Suppressor macrophage treated with lipopolysaccharide for 4 hours (primary cell): ENCODE results near the gene SMARCD3.

Experiments
- DNase-seq: peaks from one replicate; pipeline ENCODE4 v3.0.0-alpha.2; 2020

The SMARCD3 gene

DNA sequence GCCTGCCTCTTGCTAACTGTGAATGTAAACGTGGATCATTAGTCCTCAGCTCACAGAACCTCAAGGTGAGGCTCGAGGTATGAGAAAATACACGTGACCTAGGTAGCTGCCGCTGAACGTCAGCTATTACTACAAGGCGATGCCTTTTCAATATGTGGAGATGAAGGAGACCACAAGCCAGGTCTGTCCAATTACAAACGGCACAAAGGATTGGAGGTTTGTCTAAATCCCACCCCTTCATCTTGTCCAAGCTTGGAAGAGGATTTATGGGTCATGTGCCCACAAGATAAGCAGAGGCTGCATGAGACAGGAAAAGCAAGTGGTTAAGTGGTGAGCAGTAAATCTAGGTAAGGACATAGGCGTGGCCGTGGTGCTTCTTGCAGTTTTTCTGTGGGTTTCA lies 41.6 kb downstream of the SMARCD3 start:
- DNase-seq = no peak

DNA sequence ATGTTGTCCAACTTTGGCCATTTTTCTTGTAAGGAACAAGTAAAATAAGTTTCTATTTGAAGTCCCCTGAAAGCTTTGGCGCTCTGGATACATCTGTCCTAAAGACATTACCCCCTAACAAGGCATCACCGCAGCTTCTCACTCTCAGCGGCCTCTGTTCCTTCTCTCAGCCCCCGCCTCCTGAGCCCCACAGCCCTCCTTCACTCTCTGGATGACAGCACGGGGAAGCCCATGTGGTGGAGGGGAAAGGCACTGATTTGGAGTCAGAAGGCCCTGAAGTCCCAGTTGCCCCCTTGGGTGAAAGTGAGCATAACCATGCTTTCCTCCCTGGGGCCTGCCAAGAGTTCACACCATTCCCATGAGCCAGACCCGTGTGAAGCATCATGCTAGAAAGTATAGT lies 42.8 kb downstream of the SMARCD3 start:
- no peak for DNase-seq

DNA sequence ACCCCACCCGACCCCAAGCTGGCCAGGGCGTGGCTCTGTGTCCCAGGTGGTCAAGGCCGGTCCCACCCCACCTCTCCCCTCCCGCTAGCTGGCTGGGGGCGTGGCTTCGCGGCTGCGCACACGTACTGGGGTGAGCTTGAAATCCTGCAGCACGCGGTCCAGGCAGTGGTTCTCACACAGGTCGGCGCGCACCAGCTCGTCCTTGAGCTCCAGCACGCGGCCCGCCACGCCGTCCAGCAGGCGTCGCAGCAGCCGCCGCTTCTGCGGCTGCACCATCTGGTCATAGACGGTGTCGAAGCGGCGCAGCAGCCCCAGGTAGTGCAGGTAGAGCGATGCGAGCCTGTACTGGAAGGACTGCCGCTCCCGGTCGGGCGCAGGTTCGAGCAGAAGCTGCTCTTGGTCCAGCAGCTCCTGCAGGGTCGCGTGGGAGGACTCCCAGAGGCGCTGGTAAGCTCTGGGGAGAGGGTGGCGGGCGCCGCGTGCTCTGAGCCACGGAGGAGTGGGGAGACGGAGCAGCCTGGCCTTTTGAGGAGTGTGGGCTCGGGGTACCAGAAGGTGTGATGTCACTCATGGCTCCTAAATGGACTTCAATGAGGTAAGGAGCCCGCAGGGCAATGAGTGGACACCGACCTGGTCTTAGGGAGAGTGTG lies 44.0 kb downstream of the SMARCD3 start:
- DNase-seq = no peak

DNA sequence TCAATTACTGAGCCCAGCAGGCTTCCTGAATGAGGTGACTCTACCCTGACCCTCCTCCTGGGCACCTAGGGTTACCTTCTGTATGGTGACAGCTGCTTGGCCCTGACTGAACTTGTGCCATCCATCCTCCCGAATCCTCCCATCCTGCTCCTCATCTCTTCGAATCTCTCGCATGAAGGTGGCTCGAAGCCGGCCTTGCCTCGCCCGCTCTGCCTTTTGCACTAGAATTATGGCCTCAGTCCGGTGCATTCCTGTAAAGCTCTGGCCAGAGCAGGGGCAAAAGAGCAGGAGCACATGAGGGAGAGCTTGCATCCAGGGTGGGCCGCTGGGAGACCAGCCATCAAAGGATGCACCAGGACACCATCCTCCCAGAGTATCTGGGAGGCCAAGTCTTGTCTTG lies 45.7 kb downstream of the SMARCD3 start:
- no peak for DNase-seq

DNA sequence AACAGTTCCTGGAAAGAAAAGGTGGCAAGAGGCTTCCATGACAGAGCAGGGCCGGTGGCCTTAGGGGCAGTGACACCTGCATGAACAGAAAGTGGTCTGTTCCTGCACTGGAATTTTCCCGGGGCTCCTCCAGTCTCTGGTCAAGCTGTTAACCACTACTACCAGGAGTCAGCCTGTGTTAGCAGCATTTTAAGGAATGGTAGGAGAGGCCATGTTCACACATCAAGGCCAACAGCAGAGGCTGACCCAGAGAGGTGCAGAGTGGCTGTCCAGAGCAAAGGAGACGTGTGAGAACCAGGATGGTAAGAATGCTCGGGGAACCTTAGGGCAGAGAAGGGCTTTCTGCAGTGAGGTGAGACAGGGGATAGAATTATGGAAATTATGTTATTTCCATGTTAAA lies 46.7 kb downstream of the SMARCD3 start:
- no peak for DNase-seq

DNA sequence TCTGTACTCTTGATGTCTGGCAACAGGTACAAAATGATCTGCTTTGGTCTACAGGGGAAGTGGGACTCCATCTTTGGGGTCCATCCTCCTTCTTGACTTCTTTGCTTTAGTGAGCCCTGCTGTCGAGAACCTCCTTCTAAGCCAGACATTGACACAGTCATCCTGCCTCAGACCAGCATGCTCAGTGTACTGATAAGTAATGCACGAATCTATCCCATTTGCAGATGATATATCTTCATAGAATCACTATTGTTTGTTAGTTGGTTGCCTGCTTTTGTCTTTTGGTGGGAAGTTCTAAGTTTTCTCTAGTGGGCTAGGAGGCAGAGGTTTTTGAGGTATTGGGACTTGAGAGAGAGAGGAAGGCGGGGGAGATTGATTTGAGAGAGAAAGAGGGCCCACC lies 47.1 kb downstream of the SMARCD3 start:
- DNase-seq = no peak

DNA sequence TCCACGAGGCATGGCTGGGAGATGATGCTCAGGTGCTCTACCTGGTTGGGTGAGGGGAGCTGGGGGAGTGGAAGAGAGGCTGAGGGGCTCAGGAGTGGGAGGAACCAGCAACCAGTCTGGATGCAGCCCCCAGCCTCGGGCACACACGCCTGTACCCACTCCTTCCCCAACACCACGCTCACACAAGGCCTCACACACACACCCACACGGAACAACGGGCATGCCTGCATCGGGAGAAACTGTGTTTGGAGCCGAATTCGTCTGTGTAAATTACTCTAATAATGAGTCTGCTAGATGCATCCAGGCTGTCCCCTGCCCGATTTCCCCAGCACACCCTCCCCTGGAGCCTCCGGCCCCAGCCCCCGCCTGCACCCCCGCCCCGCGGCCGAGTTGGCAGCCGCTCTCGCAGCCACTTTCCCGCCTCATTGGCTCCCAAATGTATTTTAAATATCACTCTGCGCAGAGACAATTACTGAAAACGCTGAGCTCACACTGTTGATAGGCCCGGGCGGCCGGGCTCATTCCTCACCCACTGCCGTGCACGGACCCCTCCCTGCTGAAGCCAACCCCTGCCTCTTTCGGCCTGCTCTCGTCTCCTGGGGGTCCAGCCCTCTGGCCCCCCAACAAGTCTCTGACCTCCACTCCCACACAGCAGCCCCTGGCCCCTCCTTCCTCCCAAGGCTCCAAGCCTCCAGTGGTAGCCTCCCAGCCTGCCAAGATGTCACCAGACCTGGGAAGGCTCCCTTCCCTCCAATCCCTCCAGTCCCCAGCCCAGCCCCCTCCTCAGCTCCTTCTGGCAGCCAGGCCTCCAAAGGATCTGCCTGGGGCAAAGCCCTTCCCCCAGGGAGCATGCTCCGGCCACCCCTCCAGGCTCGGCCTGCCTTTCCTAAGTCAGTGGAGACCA lies 49.3 kb downstream of the SMARCD3 start:
- DNase-seq = no peak

DNA sequence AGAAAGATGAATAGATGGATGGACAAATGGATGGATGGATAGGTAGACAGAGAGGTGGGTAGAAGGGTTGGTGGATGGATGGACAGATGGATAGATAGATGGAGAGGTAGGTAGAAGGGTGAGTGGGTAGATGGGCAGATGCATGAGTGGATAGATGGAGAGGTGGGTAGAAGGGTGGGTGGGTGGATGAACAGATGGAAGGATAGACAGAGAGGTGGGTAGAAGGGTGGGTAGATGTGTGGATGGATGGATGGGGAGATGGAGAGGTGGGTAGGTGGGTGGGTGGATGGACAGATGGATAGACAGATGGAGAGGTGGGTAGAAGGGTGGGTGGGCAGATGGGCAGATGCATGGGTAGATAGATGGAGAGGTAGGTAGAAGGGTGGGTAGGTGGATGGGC lies 50.6 kb downstream of the SMARCD3 start:
- DNase-seq = no peak

DNA sequence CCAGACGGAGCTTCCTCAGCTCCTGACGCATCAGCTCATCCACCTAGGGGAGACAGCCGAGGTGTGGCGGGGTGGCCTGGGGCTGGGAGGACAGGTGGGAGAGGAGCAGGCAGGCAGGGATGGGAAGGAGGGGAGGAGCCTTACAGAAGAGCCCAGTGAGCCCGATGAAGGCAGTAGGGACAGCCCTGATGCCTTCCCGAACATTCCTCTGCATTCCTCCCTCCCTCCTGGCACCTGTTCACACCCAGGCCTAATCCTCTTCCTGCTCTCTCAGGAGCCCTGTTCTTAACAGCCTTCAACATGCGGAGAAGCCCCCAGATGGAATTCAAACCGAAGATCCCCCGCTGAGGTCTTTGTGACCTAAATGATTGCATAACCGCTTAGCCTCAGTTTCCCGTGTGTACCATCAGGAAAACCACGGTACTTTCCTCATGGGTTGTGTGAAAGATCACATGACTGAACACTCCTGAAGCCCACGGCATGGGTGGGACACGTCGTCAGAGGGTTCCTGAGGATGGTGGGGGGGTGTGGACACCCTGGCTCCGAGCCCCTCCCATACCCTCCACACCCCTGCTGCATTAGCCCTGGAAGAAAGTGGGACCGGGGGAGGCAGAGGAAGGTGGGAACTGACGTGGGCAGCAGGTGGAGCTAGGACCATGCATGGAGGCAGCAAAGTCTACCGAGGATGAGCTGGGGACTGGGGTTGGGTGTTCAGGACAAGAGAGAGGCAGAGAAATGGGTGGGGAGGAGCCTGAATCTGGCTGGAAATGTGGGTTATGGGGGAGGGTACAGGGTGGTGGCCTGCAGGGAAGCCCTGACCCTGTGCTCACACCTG lies 52.7 kb downstream of the SMARCD3 start:
- DNase-seq = no peak

DNA sequence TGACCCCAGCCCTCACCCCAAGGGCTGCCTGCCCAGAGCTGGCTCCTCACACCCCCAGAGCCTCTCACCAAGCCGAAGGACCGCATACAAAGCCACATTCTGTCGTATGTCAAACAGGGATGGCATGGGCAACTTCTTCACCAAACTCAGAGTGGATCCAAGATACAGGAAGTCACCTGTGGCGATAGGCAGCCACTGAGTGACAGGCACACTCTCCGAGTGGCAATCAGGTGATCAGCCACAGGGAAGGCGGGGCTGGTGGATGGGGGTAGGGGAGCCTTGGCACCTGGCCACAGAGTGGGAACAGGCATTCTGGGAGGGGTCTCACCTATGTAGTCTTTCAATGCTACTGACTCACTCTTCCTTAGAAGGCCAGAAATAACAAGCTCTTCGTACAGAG lies 54.3 kb downstream of the SMARCD3 start:
- DNase-seq = no peak

DNA sequence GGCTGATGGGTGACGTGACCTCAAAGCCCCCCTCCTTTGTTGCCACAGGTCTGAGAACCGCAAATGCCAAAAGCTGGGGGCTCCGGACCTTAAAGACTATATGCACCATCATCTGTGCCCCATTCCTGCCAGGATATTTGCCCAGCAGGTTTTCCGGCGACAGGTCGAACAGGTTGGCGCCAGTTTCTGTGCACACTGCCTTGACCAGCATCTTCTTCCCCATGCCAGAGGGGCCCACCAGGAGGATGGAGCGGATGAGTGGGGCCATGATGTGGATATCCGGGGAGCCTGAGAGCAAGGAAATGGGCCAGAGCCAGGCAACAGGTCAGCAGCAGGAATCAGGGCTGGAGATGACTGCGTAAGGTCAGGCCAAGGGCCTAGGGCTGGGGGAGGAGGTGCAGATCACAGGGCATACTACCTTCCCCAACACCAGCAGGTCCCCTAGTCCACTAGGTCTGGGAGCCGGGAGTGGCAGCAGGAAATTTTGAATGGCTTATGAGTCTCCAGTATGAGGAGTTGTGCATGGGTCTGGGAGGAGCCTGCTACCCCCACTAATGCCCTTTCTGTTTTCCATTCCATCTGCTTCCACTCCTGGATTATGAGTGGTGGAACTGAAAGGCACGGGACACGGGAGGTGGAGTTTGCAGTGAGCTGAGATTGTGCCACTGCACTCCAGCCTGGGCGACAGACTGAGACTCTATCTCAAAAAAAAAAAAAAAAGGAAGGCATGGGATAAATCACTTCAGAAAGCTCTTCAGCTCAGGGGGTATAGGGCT lies 55.1 kb downstream of the SMARCD3 start:
- no peak for DNase-seq

DNA sequence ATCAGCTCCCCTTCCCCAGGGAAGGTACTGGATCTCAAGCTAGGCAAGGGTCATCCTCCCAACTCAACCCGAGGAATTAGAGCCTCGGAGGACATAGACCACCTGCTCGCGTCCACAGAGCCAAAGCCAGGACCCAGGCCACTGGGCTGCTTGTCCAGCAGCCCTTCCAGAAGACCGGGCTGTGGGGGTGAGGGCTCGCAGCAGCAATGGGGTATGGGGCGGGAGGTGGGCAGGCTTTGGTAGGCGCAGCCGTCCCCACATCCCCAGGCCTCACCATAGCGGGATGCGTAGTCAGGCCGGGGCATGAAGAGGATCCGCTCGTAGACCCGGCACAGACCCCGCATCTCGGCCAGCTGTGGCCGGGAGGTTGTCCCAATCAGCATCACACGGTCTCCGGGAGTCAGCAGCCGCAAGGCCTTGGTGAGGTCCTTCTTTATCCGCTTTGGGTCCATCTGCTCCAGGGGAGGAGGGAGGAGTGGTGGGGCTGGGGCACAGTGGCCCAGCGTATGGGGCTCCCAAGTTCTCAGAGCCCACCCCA lies 56.4 kb downstream of the SMARCD3 start:
- DNase-seq = no peak

DNA sequence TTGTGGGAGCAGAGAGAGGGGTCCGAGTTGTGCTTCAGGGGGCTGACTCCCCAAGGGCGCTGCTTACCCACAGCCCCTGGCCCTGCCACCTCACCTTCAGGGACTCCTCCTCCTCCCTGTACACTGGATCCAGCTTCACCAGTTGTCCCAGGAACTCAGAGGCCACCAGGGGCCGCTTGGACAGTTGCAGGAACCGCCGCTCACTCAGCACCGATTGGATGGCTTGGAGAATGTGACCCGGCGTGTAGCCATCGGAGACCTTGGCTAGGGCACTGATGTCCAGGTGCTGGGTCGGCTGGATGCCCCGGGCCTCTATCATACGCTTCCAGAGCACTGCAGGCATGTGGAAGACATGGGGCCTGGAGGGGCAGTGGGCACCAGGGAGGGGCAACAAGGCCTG lies 57.0 kb downstream of the SMARCD3 start:
- DNase-seq = no peak

DNA sequence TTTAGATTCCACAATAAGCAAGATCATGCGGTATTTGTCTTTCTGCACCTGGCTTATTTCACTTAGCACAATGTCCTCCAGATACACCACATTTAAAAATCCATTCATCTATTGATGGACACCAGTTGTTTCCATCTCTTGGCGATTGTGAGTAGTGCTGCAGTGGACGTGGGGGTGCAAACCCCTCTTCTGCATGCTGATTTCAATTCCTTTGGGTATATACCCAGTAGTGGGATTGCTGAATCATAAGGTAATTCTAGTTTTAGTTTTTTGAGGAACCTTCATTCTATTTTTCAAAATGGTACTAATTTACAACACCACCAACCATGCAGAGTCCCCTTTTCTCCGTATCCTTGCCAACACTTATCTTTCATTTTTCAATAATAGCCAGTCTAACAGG lies 59.5 kb downstream of the SMARCD3 start:
- no peak for DNase-seq
